Endothelial cell of umbilical vein (primary cell): ENCODE measurements around the gene MTSS2. TPM values are rescaled to one million over a fixed set of nuclear protein-coding genes. Genes with fewer than 3 reads are reported as not detected.

Experiments used
- BruUV-seq: library from RNA; stranded (reverse); fragments of 400-500 nt; replicated peaks from 2 replicates; lab custom pipeline; 2021; lab: Mats Ljungman, UMichigan
- CTCF ChIA-PET: fragments of 300-600, 350-600 bp; sonication (Branson Sonifier 250); formaldehyde crosslinking; loops from one replicate; lab custom pipeline; 2021; ENCODE audit warnings: antibody characterized with exemption, inconsistent platforms; lab: Charles Lee
- POLR2A ChIA-PET: fragments of 300-600, 350-600 bp; sonication (Branson Sonifier 250); formaldehyde crosslinking; loops from one replicate; lab custom pipeline; 2021; ENCODE audit warnings: antibody characterized with exemption, inconsistent platforms; lab: Charles Lee
- DNase-seq: peaks from one replicate; pipeline ENCODE4 v3.0.0-alpha.2; 2011; ENCODE audit warnings: low read depth, low spot score
- FAIRE-seq: peaks from 2 replicates; lab custom pipeline; 2011; peaks lifted over from hg19 to GRCh38; lab: Jason Lieb, UNC
- H2AFZ ChIP-seq: 2 replicates; pipeline ENCODE4 v1.6.0; 2012; ENCODE audit warnings: low read depth, low read length, control low read depth, inconsistent platforms
- H3K27ac ChIP-seq: 2 replicates; pipeline ENCODE4 v1.5.1; 2011; ENCODE audit warnings: low read depth, mild to moderate bottlenecking, control low read depth, low read length, moderate library complexity; ENCODE audit not compliant: insufficient read depth
- H3K27me3 ChIP-seq, 2 experiments: 2 replicates each; pipeline versions ENCODE4 v1.6.0 to v1.6.1; 2011; ENCODE audit warnings: low read length in 2 of 2, mixed read lengths in 1 of 2; ENCODE audit not compliant: control insufficient read depth in 2 of 2, insufficient read depth in 2 of 2
- H3K36me3 ChIP-seq, 2 experiments: 2 replicates in 1 of 2; 3 replicates in 1 of 2; pipeline ENCODE4 v1.5.1; 2011; ENCODE audit warnings: low read length in 2 of 2, mild to moderate bottlenecking in 1 of 2, moderate library complexity in 1 of 2; ENCODE audit not compliant: control insufficient read depth in 2 of 2, insufficient read depth in 2 of 2; ENCODE audit errors: extremely low read depth in 1 of 2
- H3K4me1 ChIP-seq: 3 replicates; pipeline ENCODE4 v1.5.1; 2011; ENCODE audit warnings: mild to moderate bottlenecking, low read length; ENCODE audit not compliant: control insufficient read depth, insufficient read depth; ENCODE audit errors: extremely low read depth
- H3K4me2 ChIP-seq: 2 replicates; pipeline ENCODE4 v1.6.1; 2011; ENCODE audit warnings: low read length, control low read depth, mixed read lengths; ENCODE audit not compliant: insufficient read depth
- H3K4me3 ChIP-seq, 3 experiments: fragments of 200-600 bp in 1 of 3; sonication (generic), shearing (Covaris generic) in 1 of 3; replicated peaks in 1 of 3; 2 replicates each; pipeline ENCODE4 v1.5.1; 2011 to 2016; ENCODE audit warnings: control low read depth in 3 of 3, low read length in 3 of 3, mild to moderate bottlenecking in 2 of 3, inconsistent platforms in 1 of 3, low read depth in 1 of 3, moderate library complexity in 1 of 3; ENCODE audit not compliant: insufficient read depth in 1 of 3
- H3K79me2 ChIP-seq: 2 replicates; pipeline ENCODE4 v1.6.0; 2012; ENCODE audit warnings: low read length, inconsistent platforms; ENCODE audit not compliant: control insufficient read depth, insufficient read depth
- H3K9ac ChIP-seq: replicated peaks from 2 replicates; pipeline ENCODE3; 2011; ENCODE audit warnings: low read length, control low read depth; ENCODE audit not compliant: insufficient read depth; ENCODE audit errors: extremely low read depth
- H3K9me1 ChIP-seq: replicated peaks from 3 replicates; pipeline ENCODE4 v1.6.0; 2011; ENCODE audit warnings: mild to moderate bottlenecking, low read length; ENCODE audit not compliant: control insufficient read depth, insufficient read depth; ENCODE audit errors: extremely low read depth
- H3K9me3 ChIP-seq: replicated peaks from 2 replicates; pipeline ENCODE4 v1.5.1; 2012; ENCODE audit warnings: low read length, inconsistent platforms; ENCODE audit not compliant: control insufficient read depth, insufficient read depth
- H4K20me1 ChIP-seq: replicated peaks from 2 replicates; pipeline ENCODE3; 2011; ENCODE audit warnings: mild to moderate bottlenecking, low read length; ENCODE audit not compliant: control insufficient read depth, insufficient read depth; ENCODE audit errors: extremely low read depth
- EZH2 ChIP-seq: IDR thresholded peaks from 2 replicates; pipeline ENCODE4 v1.6.1; 2012; ENCODE audit warnings: borderline replicate concordance, low read depth, mild to moderate bottlenecking, moderate library complexity, low read length, inconsistent platforms; ENCODE audit not compliant: severe bottlenecking
- FOS ChIP-seq: IDR thresholded peaks from 2 replicates; pipeline ENCODE4 v1.6.1; 2011; ENCODE audit warnings: mild to moderate bottlenecking, low read length, moderate library complexity, borderline replicate concordance; ENCODE audit not compliant: insufficient read depth
- GATA2 ChIP-seq: IDR thresholded peaks from 2 replicates; pipeline ENCODE4 v1.7.0; 2011; ENCODE audit warnings: low read depth, mild to moderate bottlenecking, moderate library complexity, mixed read lengths, low read length; ENCODE audit not compliant: insufficient read length, insufficient read depth
- JUN ChIP-seq: IDR thresholded peaks from 2 replicates; pipeline ENCODE4 v1.6.1; 2011; ENCODE audit warnings: borderline replicate concordance, low read depth; ENCODE audit not compliant: insufficient read length, insufficient read depth
- MYC ChIP-seq: IDR thresholded peaks from one replicate; pipeline ENCODE4 v1.6.1; 2011; ENCODE audit warnings: mild to moderate bottlenecking, low read depth, low read length
- POLR2A ChIP-seq: IDR thresholded peaks from 2 replicates; pipeline ENCODE4 v1.6.1; 2012; ENCODE audit warnings: low read depth, mild to moderate bottlenecking, control low read depth, low read length
- POLR2AphosphoS5 ChIP-seq: IDR thresholded peaks from 2 replicates; pipeline ENCODE4 v1.6.1; 2012; ENCODE audit warnings: low read depth, mild to moderate bottlenecking, control low read depth, low read length, moderate library complexity; ENCODE audit not compliant: insufficient read depth
- dilution Hi-C: fragments of 300-500 bp; cut with MboI; formaldehyde crosslinking; loops from one replicate; pipeline ENCODE4 v1.15.0; 2019; ENCODE audit warnings: low sequenced_read_pairs; ENCODE audit not compliant: extremely low pct_ligation_motif_present
- intact Hi-C: fragments of 100-400 bp; cut with micrococcal nuclease; formaldehyde crosslinking; loops from one replicate; pipeline ENCODE4 v1.10.0; 2022
- polyA plus RNA-seq, 4 experiments: library from polyadenylated mRNA; depleted of rRNA in 3 of 4; stranded (reverse) in 3 of 4; unstranded in 1 of 4; fragments of >200 nt; gene quantifications; 2 replicates each; pipeline versions ENCODE4 v1.2.1 to v1.2.3, GENCODE V29; 2011 to 2012; ENCODE audit warnings: missing spikeins in 1 of 4
- total RNA-seq: library from RNA; stranded (reverse); gene quantifications from 2 replicates; pipeline ENCODE4 v1.2.3, GENCODE V29; 2021
- TF ChIP-seq, protein P1 (sequence below), 2 donors: IDR thresholded peaks; 1 replicate in 1 of 2; 2 replicates in 1 of 2; pipeline ENCODE4 v1.5.1; 2011; ENCODE audit warnings: low read length in 2 of 2, mild to moderate bottlenecking in 2 of 2, moderate library complexity in 2 of 2, control low read depth in 1 of 2, inconsistent platforms in 1 of 2, low read depth in 1 of 2; ENCODE audit not compliant: insufficient read depth in 1 of 2; ENCODE audit errors: extremely low read depth in 1 of 2
- TF ChIP-seq, protein P2 (sequence below): IDR thresholded peaks from 2 replicates; pipeline ENCODE4 v1.6.1; 2011; ENCODE audit not compliant: insufficient read depth, insufficient read length

MTSS2 gene
- total and polyA plus RNA-seq, 2 donors (not counting 3 experiments of a cell fraction or from before 2014, with no cell fraction given): 38.4 to 42.3 TPM

DNA sequence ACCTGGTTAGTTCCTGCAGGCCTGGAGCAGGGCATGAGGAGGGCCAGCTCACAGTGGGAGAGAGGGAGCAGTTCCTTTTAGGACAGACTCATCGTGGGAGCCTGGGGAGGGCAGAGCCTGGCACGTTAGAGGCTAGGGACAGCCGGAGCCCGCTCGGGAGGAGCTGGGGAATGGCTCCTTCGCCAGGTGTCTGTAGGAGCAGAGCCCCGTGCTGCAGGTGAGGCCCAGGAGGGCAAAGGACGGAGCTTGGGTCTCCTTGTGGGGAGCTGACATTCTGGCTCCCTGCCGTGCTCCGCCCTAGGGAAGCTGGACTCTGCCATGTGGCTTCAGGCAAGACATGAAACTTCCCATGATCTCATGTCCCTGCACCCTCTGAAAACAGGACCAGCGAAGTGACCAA, 18.7 kb upstream of the MTSS2 start:
- Histone ChIP-seq H3K27me3 (no peaks in the 10 kb centered on the region), H4K20me1 (no peaks in the 10 kb centered on the region), H3K9ac (no peak overlapping the region), H3K79me2 (no peaks in the 10 kb centered on the region), H3K9me1 (no peaks in the 10 kb centered on the region), H2AFZ (no peak overlapping the region), H3K9me3 (no peaks in the 10 kb centered on the region), H3K4me3 (no peak overlapping the region), H3K4me1 (peaks cover 32% of the 10 kb centered on the region), H3K36me3 (no peaks in the 10 kb centered on the region), H3K4me2 (no peak overlapping the region), H3K27ac (no peak overlapping the region)
- BruUV-seq: no TSS peak
- no peak for TF ChIP-seq POLR2AphosphoS5
- intact Hi-C loops: no loop called here
- DNase-seq: no peak
- ChIA-PET CTCF (interaction anchor here (1.1 kb wide), 1 partner anchor 25 kb away, joined by 3 read pairs; no protein-coding TSS in a partner anchor), POLR2A (no interaction called here)
- no peak for FAIRE-seq
- dilution Hi-C loops: no loop called here

DNA sequence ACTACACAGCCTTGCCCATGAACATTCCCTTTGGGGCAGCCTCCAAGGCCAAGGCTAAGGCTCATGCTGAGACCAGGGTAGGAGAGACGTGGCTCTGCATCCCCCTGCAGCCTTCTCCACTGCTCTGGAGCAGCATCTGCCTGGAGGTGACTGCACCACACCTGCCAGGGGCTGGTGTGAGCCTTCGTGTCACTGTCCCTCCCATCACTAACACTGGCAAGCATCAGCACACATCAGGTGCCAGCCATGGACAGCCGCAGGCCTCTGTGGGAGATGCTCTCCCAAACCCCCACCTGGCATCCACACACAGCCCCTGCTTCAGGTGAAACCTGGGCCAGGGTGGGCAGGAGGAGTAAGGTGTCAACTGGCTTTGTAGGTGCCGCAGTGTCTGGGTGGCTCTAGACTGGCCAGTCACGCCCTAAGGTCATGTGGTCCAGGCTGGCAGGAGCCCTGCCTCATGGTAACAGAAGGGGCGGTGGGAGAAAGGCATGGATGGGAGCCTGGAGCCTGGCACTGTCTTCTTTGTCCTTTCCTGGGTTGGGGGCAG, 18.1 kb upstream of the MTSS2 start:
- no peak overlapping the region for H3K27ac ChIP-seq
- no peak overlapping the region for H2AFZ ChIP-seq
- TF ChIP-seq JUN (no peak), FOS (no peak), POLR2A (no peak), EZH2 (no peak), GATA2 (no peak), POLR2AphosphoS5 (no peak), MYC (no peak)
- TF ChIP-seq, protein P1, sequence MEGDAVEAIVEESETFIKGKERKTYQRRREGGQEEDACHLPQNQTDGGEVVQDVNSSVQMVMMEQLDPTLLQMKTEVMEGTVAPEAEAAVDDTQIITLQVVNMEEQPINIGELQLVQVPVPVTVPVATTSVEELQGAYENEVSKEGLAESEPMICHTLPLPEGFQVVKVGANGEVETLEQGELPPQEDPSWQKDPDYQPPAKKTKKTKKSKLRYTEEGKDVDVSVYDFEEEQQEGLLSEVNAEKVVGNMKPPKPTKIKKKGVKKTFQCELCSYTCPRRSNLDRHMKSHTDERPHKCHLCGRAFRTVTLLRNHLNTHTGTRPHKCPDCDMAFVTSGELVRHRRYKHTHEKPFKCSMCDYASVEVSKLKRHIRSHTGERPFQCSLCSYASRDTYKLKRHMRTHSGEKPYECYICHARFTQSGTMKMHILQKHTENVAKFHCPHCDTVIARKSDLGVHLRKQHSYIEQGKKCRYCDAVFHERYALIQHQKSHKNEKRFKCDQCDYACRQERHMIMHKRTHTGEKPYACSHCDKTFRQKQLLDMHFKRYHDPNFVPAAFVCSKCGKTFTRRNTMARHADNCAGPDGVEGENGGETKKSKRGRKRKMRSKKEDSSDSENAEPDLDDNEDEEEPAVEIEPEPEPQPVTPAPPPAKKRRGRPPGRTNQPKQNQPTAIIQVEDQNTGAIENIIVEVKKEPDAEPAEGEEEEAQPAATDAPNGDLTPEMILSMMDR (IDR thresholded peaks at IDR 0.05; ENCODE audit: extremely low read depth in 1 of 2, insufficient read depth in 1 of 2, low read depth in 1 of 2, low read length in 2 of 2): no peak
- TF ChIP-seq, protein P2, sequence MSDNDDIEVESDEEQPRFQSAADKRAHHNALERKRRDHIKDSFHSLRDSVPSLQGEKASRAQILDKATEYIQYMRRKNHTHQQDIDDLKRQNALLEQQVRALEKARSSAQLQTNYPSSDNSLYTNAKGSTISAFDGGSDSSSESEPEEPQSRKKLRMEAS: no peak
- H3K4me1 ChIP-seq: peaks cover 26% of the 10 kb centered on the region
- no peaks in the 10 kb centered on the region for H3K36me3 ChIP-seq
- no peaks in the 10 kb centered on the region for H3K9me3 ChIP-seq
- intact Hi-C loops: no loop called here
- no peaks in the 10 kb centered on the region for H3K27me3 ChIP-seq
- FAIRE-seq (no peak), DNase-seq (no peak)
- H4K20me1 ChIP-seq: no peaks in the 10 kb centered on the region
- no peaks in the 10 kb centered on the region for H3K79me2 ChIP-seq
- H3K9ac ChIP-seq: no peak overlapping the region
- CTCF ChIA-PET: interaction anchor here (1.0 to 1.2 kb wide), 4 partner anchors 24 to 67 kb away, joined by 3 to 7 read pairs (median 4); no protein-coding TSS in a partner anchor
- BruUV-seq: no TSS peak
- no peak overlapping the region for H3K4me3 ChIP-seq
- POLR2A ChIA-PET: no interaction called here
- dilution Hi-C loops: no loop called here
- H3K4me2 ChIP-seq: no peak overlapping the region
- H3K9me1 ChIP-seq: no peaks in the 10 kb centered on the region
